Peyer's patch (tissue), 4 donors: ENCODE results near the gene TASOR2.

ENCODE experiments used
- CTCF ChIP-seq, 6 experiments: fragments of 450-650 bp in 4 of 6; fragments of 200-600 bp in 2 of 6; sonication (generic) in 1 of 6; IDR thresholded peaks; one replicate each; pipeline ENCODE4 v1.5.1; 2017 to 2019; ENCODE audit warnings: antibody characterized with exemption in 6 of 6, mild to moderate bottlenecking in 3 of 6, moderate library complexity in 1 of 6
- POLR2A ChIP-seq, 2 donors: fragments of 450-650 bp; IDR thresholded peaks; one replicate each; pipeline ENCODE4 v1.5.1; 2017; ENCODE audit warnings: antibody characterized with exemption in 2 of 2, mild to moderate bottlenecking in 2 of 2, moderate library complexity in 2 of 2

GRCh38 chr10:5683065-5683464, 1.6 kb upstream of the TASOR2 start:
- no peak for TF ChIP-seq CTCF (IDR thresholded peaks at IDR 0.05)
- no peak for TF ChIP-seq POLR2A (IDR thresholded peaks at IDR 0.05)
